NCI-H1694 (cell line): ENCODE data around the gene WDR7.

Source experiments
- DNase-seq: peaks from one replicate; lab custom pipeline; 2025; lab: John Stamatoyannopoulos, UW

WDR7 gene

GRCh38 chr18:56937874-56938430 is 286.8 kb downstream of the WDR7 start:
- no peak for DNase-seq

GRCh38 chr18:56945171-56946083 is 294.3 kb downstream of the WDR7 start:
- no peak for DNase-seq

- DNase-seq, result no peak
Observed at GRCh38 chr18:56947236-56947635, 296.1 kb downstream of the WDR7 start.

- no peak for DNase-seq
Observed at GRCh38 chr18:56952026-56952425, 300.9 kb downstream of the WDR7 start.

GRCh38 chr18:56953428-56954198 is 302.5 kb downstream of the WDR7 start:
- DNase-seq, result no peak

GRCh38 chr18:56955490-56955889 is 304.3 kb downstream of the WDR7 start:
- DNase-seq, result no peak

GRCh38 chr18:56959120-56959519 is 308.0 kb downstream of the WDR7 start:
- DNase-seq, result no peak

- no peak for DNase-seq
Observed at GRCh38 chr18:56962322-56962721, 311.2 kb downstream of the WDR7 start.

GRCh38 chr18:56967035-56967434 is 315.9 kb downstream of the WDR7 start:
- DNase-seq, result no peak

- no peak for DNase-seq
Observed at GRCh38 chr18:56973487-56973886, 322.3 kb downstream of the WDR7 start.

- DNase-seq, result no peak
Observed at GRCh38 chr18:56974141-56974540, 323.0 kb downstream of the WDR7 start.

- no peak for DNase-seq
Observed at GRCh38 chr18:56975276-56975675, 324.1 kb downstream of the WDR7 start.

GRCh38 chr18:56977309-56977708 is 326.1 kb downstream of the WDR7 start:
- DNase-seq, result no peak

- DNase-seq, result no peak
Observed at GRCh38 chr18:56977771-56978170, 326.6 kb downstream of the WDR7 start.

- DNase-seq, result no peak
Observed at GRCh38 chr18:56980151-56980550, 329.0 kb downstream of the WDR7 start.

GRCh38 chr18:56982766-56983165 is 331.6 kb downstream of the WDR7 start:
- DNase-seq, result no peak

- DNase-seq, result no peak
Observed at GRCh38 chr18:56983275-56983992, 332.3 kb downstream of the WDR7 start.

- DNase-seq, result no peak
Observed at GRCh38 chr18:56984731-56985130, 333.6 kb downstream of the WDR7 start.

GRCh38 chr18:56986829-56987228 is 335.7 kb downstream of the WDR7 start:
- DNase-seq, result no peak

GRCh38 chr18:56987236-56987635 is 336.1 kb downstream of the WDR7 start:
- no peak for DNase-seq

GRCh38 chr18:56988022-56988421 is 336.9 kb downstream of the WDR7 start:
- DNase-seq, result no peak

- DNase-seq, result no peak
Observed at GRCh38 chr18:56990678-56991077, 339.5 kb downstream of the WDR7 start.
